Coronary artery (tissue), 2 donors: ENCODE measurements around the gene SMAD9.

ENCODE experiments used
- DNase-seq: peaks from one replicate; pipeline ENCODE4 v3.0.0-alpha.2; 2017; ENCODE audit warnings: low spot score
- H3K27ac ChIP-seq, 2 donors: fragments of 200-600 bp; sonication (generic); one replicate each; pipeline ENCODE4 v1.5.1; 2016 to 2019
- H3K4me3 ChIP-seq: fragments of 200-600 bp; sonication (generic); 2 replicates; pipeline ENCODE4 v1.5.1; 2016; ENCODE audit warnings: mild to moderate bottlenecking, moderate library complexity
- CTCF ChIP-seq: fragments of 200-600 bp; sonication (generic); IDR thresholded peaks from one replicate; pipeline ENCODE4 v1.5.1; 2019; ENCODE audit warnings: antibody characterized with exemption

SMAD9 gene

GRCh38 chr13:36945078-36945477 lies 25.0 kb upstream of the SMAD9 start:
- no peak for DNase-seq
- TF ChIP-seq CTCF, result no peak
- no peak overlapping the region for H3K4me3 ChIP-seq
- H3K27ac ChIP-seq, result no peak overlapping the region

- Histone ChIP-seq H3K27ac (no peak overlapping the region), H3K4me3 (no peak overlapping the region)
- no peak for TF ChIP-seq CTCF
- no peak for DNase-seq
Observed at GRCh38 chr13:36925603-36926002, 5.6 kb upstream of the SMAD9 start.

GRCh38 chr13:36924001-36924400 lies 4.0 kb upstream of the SMAD9 start:
- Histone ChIP-seq H3K4me3 (no peak overlapping the region), H3K27ac (no peak overlapping the region)
- no peak for TF ChIP-seq CTCF
- no peak for DNase-seq

GRCh38 chr13:36921631-36922301 lies 1.7 kb upstream of the SMAD9 start:
- no peak for TF ChIP-seq CTCF
- H3K27ac ChIP-seq, result no peak overlapping the region
- H3K4me3 ChIP-seq, result no peak overlapping the region
- no peak for DNase-seq

- no peak for TF ChIP-seq CTCF
- peak overlapping the region; percentile 75 to 89 for H3K27ac ChIP-seq
- no peak for DNase-seq
- peak overlapping the region; percentile 90 for H3K4me3 ChIP-seq
Observed at GRCh38 chr13:36920616-36921185, 663 bp upstream of the SMAD9 start.

- no peak for TF ChIP-seq CTCF
- peak overlapping the region; percentile 75 to 89 for H3K27ac ChIP-seq
- no peak for DNase-seq
- peak overlapping the region; percentile 90 for H3K4me3 ChIP-seq
Observed at GRCh38 chr13:36919171-36919832, 736 bp downstream of the SMAD9 start.
